Mononuclear cell (primary cell): ENCODE data around the gene LDB2. TPM values are rescaled to one million over a fixed set of nuclear protein-coding genes. Genes with fewer than 3 reads are reported as not detected.

Experiments used
- H3K27me3 ChIP-seq: 2 replicates; pipeline ENCODE4 v1.6.0; 2011; ENCODE audit warnings: low read length, control low read depth; ENCODE audit not compliant: insufficient read depth
- H3K4me1 ChIP-seq: 2 replicates; pipeline ENCODE4 v1.5.1; 2011; ENCODE audit warnings: mild to moderate bottlenecking, low read length, control low read depth; ENCODE audit not compliant: insufficient read depth
- H3K4me3 ChIP-seq: 2 replicates; pipeline ENCODE4 v1.5.1; 2011; ENCODE audit warnings: mild to moderate bottlenecking, low read length, moderate library complexity
- H3K9me3 ChIP-seq: 2 replicates; pipeline ENCODE4 v1.5.1; 2011; ENCODE audit warnings: low read depth, mild to moderate bottlenecking, control low read depth, low read length
- total RNA-seq: library from RNA; depleted of rRNA; stranded (reverse); fragments of >200 nt; gene quantifications from one replicate; pipeline ENCODE4 v1.2.3, GENCODE V29; 2012

The LDB2 gene
- total RNA-seq, 1 donor = 0.52 TPM

DNA sequence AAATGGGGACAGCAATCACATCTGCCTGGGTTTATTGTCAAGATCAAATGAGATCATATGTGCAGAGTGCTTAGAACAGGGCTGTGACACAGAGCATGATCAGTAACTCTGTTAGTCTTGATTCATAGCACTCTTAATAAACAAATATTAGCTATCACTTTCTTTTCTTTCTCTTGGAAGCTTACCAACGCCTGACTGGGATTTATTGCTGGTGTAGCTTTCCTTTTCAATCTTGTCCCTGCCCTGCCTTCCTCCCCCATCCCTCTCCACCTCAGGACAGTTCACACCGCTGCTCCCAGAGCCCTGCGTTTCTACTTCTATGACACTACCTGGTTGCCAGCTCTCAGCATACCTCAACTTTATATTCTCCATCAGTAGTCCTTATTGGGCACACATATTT lies 120.7 kb downstream of the LDB2 start:
- Histone ChIP-seq H3K4me3 (no peak overlapping the region), H3K4me1 (no peaks in the 10 kb centered on the region), H3K27me3 (no peaks in the 10 kb centered on the region), H3K9me3 (no peaks in the 10 kb centered on the region)

DNA sequence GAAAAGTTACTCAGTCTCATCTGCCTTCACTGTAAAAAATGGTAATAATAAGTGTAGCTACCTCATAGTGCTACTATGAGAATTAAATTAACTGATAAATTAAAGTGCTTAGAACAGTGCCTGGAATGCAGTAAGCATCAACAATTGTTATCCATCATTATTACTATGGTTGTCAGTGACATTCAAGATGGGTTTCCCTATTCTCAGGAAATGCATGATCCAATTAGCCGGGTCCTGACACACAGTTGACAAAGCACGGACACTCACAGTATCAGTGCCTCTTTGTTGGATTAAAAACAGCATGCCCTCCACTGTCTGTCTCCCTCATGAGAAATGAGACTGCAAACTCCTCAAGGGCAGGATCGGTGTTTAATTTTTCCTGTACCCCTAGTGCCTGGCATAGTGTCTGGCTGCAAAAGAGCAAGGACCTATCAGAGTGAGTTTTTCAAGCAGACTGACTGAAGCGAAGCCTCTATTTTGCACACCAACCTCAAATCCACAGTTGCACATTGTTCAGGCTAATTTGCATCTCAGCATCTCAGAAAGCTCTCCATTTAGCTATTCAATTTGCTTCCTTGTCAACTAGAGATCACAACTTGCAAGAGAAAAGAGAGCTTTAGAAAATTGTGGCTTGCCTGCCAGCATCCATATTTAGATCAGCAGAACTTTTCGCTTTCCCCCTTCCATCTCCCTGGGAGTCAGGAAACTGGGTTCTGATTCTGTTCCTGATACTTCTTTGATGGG lies 122.9 kb downstream of the LDB2 start:
- no peaks in the 10 kb centered on the region for H3K9me3 ChIP-seq
- H3K4me3 ChIP-seq = no peak overlapping the region
- H3K4me1 ChIP-seq = no peaks in the 10 kb centered on the region
- H3K27me3 ChIP-seq = no peaks in the 10 kb centered on the region

DNA sequence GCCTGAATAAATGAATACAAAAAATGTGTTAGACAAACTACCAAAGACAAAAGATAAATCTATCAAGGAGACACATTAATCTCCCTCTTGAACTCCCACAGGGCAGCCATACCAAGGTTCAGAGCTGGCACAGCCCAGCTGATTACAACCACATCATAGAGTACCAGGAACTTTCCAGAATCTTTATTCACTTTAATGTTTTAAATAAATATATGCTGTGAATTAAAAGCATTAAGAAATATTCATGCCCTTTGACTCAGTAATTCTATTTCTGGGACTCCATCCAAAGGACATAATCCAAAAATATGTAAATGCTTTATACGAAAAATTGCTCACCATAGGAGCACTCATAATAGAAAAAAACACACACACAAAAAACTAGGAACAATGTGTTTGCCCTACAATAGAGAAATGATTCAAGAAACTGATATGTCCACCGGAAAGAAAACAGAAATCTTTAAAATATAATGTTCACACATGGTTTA lies 126.0 kb downstream of the LDB2 start:
- no peak overlapping the region for H3K4me3 ChIP-seq
- H3K4me1 ChIP-seq = no peaks in the 10 kb centered on the region
- H3K9me3 ChIP-seq = no peaks in the 10 kb centered on the region
- H3K27me3 ChIP-seq = no peaks in the 10 kb centered on the region

GRCh38 chr4:16770710-16771285 lies 127.6 kb downstream of the LDB2 start:
- Histone ChIP-seq H3K4me3 (no peak overlapping the region), H3K4me1 (no peaks in the 10 kb centered on the region), H3K27me3 (no peaks in the 10 kb centered on the region), H3K9me3 (no peaks in the 10 kb centered on the region)

- Histone ChIP-seq H3K4me3 (no peak overlapping the region), H3K4me1 (no peaks in the 10 kb centered on the region), H3K27me3 (no peaks in the 10 kb centered on the region), H3K9me3 (no peaks in the 10 kb centered on the region)
Measured at GRCh38 chr4:16767861-16768260, 130.6 kb downstream of the LDB2 start.

DNA sequence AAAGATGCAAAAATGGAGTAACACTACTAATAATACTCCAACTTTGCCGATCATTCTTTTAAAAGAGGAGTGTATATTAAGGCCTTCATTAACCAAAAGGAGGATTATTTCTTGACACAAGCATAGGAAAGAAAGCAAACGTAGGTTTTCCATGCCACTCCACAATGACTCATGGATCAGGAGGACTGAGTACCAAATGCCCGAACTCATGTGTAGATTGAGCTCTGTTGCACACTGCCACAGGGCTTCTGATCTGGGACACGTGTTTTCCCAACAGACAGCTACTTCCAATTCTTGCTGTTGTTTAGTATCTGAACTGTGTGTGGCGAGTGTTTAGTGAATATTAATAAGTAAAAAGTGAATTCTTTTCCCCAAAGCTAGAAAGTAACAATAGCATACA lies 131.2 kb downstream of the LDB2 start:
- no peak overlapping the region for H3K4me3 ChIP-seq
- H3K9me3 ChIP-seq = no peaks in the 10 kb centered on the region
- no peaks in the 10 kb centered on the region for H3K4me1 ChIP-seq
- H3K27me3 ChIP-seq = no peaks in the 10 kb centered on the region

DNA sequence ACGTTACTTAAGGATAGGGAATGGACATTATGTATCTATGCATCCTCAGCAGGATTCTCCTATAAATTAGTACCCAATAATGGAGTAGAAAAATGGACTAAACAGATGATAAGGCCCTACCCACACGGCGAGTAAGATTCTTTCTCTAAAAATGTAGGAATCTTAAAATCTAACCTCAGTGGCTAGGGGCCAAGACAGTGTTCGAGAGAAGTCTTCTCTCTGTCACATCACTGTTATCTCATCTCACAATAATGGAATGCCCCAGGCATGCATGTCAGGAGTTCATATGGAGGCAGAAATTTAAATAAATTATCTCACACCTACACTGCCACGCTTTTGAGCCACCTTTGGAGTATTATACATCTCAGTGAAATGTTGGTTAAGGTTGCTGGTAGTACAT lies 132.9 kb downstream of the LDB2 start:
- H3K4me3 ChIP-seq = no peak overlapping the region
- no peaks in the 10 kb centered on the region for H3K27me3 ChIP-seq
- H3K9me3 ChIP-seq = no peaks in the 10 kb centered on the region
- H3K4me1 ChIP-seq = no peaks in the 10 kb centered on the region

- Histone ChIP-seq H3K4me1 (no peaks in the 10 kb centered on the region), H3K9me3 (no peaks in the 10 kb centered on the region), H3K4me3 (no peak overlapping the region), H3K27me3 (no peaks in the 10 kb centered on the region)
Measured at GRCh38 chr4:16764622-16765021, 133.8 kb downstream of the LDB2 start.

- Histone ChIP-seq H3K9me3 (no peaks in the 10 kb centered on the region), H3K4me3 (no peak overlapping the region), H3K4me1 (no peaks in the 10 kb centered on the region), H3K27me3 (no peaks in the 10 kb centered on the region)
Measured at GRCh38 chr4:16760617-16761363, 137.7 kb downstream of the LDB2 start.

GRCh38 chr4:16759931-16760582 lies 138.4 kb downstream of the LDB2 start:
- Histone ChIP-seq H3K4me1 (no peaks in the 10 kb centered on the region), H3K4me3 (no peak overlapping the region), H3K27me3 (no peaks in the 10 kb centered on the region), H3K9me3 (no peaks in the 10 kb centered on the region)

DNA sequence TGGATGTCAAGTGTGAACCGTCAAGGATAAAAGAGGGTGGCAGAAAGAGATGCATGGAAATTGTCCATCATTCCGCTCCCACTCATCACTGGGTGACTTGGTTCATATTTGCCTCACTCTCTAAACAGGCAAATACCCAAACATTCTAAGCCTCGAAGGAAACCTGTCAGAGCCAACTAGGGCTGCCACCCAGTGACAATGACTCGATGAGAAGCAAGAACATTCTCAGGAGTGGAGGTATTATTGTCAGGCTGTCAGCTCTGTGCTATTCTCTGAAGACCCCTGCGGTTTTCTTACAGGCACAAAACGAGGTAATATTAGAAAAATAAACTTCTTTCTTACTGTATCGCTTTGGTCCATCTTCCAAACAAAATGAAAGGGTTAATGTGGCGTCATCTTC lies 139.6 kb downstream of the LDB2 start:
- Histone ChIP-seq H3K27me3 (no peaks in the 10 kb centered on the region), H3K4me1 (no peaks in the 10 kb centered on the region), H3K4me3 (no peak overlapping the region), H3K9me3 (no peaks in the 10 kb centered on the region)

- no peaks in the 10 kb centered on the region for H3K9me3 ChIP-seq
- no peak overlapping the region for H3K4me3 ChIP-seq
- no peaks in the 10 kb centered on the region for H3K4me1 ChIP-seq
- H3K27me3 ChIP-seq = no peaks in the 10 kb centered on the region
Measured at GRCh38 chr4:16758255-16758654, 140.2 kb downstream of the LDB2 start.

GRCh38 chr4:16757080-16757521 lies 141.3 kb downstream of the LDB2 start:
- Histone ChIP-seq H3K27me3 (no peaks in the 10 kb centered on the region), H3K9me3 (no peaks in the 10 kb centered on the region), H3K4me3 (no peak overlapping the region), H3K4me1 (no peaks in the 10 kb centered on the region)

DNA sequence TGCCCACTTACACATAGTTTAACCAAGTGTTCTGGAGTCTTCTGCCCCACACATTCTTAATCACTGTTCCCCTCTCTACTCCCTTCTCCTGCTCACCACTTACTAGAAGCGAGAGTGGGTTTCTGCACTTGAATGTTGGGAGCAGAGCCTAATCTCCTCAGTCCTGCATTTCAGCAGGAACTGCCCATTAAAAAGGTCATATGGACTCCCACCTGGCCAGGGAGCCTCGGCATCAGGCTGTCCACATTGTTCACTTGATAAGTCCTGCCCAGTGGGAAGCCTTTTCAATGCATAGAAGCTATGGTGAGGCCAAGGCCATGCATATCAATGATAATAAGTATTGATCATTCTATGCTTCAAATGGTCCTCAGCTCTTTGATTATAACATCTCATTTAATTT lies 144.3 kb downstream of the LDB2 start:
- H3K4me3 ChIP-seq = no peak overlapping the region
- no peaks in the 10 kb centered on the region for H3K27me3 ChIP-seq
- no peaks in the 10 kb centered on the region for H3K4me1 ChIP-seq
- no peaks in the 10 kb centered on the region for H3K9me3 ChIP-seq

DNA sequence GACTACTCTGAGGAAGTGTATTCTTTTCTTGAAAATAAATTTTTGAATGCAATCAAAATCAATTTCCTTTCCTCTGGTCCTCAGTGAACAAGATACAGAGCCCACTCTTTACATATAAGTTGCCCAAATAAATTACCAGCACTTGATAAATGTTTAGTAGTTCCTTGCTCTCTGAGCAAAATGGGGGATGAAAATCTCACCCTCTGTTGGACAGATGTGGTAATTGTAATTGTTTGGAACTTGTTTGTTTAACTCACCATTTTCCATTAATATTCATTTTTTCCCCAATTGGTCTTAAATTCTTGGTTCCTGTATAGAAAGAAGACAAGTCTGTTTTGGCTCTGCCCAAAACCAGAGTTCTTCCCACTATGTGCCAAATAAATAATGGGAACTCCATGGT lies 146.3 kb downstream of the LDB2 start:
- no peak overlapping the region for H3K4me3 ChIP-seq
- no peaks in the 10 kb centered on the region for H3K27me3 ChIP-seq
- H3K9me3 ChIP-seq = no peaks in the 10 kb centered on the region
- no peaks in the 10 kb centered on the region for H3K4me1 ChIP-seq
